Heart right ventricle (tissue), 16 donors: Measurements from ENCODE around the gene GANAB. TPM values are rescaled to one million over a fixed set of nuclear protein-coding genes. Genes with fewer than 3 reads are reported as not detected.
"Not testable (repeated sequence)": the region's sequence is repeated elsewhere in the genome, so short reads cannot be mapped to it uniquely, and the experiment has no call there.

Experiments used
- ATAC-seq, 8 donors: fragments of 200-7000 bp; cut with Tn5 transposase; one replicate each; pipeline ENCODE4 v1.9.1; 2020; ENCODE audit warnings: mild to moderate bottlenecking in 8 of 8, moderate library complexity in 8 of 8, moderate number of reproducible peaks in 1 of 8
- DNase-seq, 2 donors: peaks; one replicate each; pipeline ENCODE4 v3.0.0-alpha.2; 2020
- H3K27ac ChIP-seq, 10 donors: fragments of 200-600 bp; sonication (generic) in 2 of 10; one replicate each; pipeline versions ENCODE4 v1.5.0 to v1.8.0; 2020 to 2022; ENCODE audit warnings: mild to moderate bottlenecking in 3 of 10
- H3K27me3 ChIP-seq, 7 donors: fragments of 200-600 bp; one replicate each; pipeline ENCODE4 v1.8.0; 2021 to 2022; ENCODE audit warnings: mild to moderate bottlenecking in 2 of 7
- H3K36me3 ChIP-seq, 9 donors: fragments of 200-600 bp; sonication (generic) in 1 of 9; one replicate each; pipeline versions ENCODE4 v1.5.0 to v1.8.0; 2020 to 2022; ENCODE audit warnings: mild to moderate bottlenecking in 2 of 9
- H3K4me1 ChIP-seq, 9 donors: fragments of 200-600 bp; sonication (generic) in 1 of 9; one replicate each; pipeline versions ENCODE4 v1.5.0 to v1.8.0; 2020 to 2022; ENCODE audit warnings: mild to moderate bottlenecking in 4 of 9
- H3K4me3 ChIP-seq, 10 donors: fragments of 200-600 bp; sonication (generic) in 2 of 10; one replicate each; pipeline versions ENCODE4 v1.5.0 to v1.8.0; 2020 to 2022; ENCODE audit warnings: mild to moderate bottlenecking in 7 of 10, moderate library complexity in 2 of 10
- H3K9me3 ChIP-seq, 11 donors: fragments of 200-600 bp in 10 of 11; sonication (generic) in 2 of 11; one replicate each; pipeline versions ENCODE4 v1.5.0 to v1.8.0; 2013 to 2022; ENCODE audit warnings: mild to moderate bottlenecking in 2 of 11, control low read depth in 1 of 11, moderate library complexity in 1 of 11
- CTCF ChIP-seq, 9 donors: fragments of 200-600 bp; sonication (generic) in 2 of 9; IDR thresholded peaks; one replicate each; pipeline versions ENCODE4 v1.5.0 to v1.8.0; 2021 to 2022; ENCODE audit warnings: antibody characterized with exemption in 9 of 9, mild to moderate bottlenecking in 5 of 9, moderate library complexity in 1 of 9
- WGBS, 2 donors: extraction: QIAGEN DNeasy Blood & Tissue Kit; methylation state at CpG; one replicate each; pipeline ENCODE4 v1.1.7; 2013; ENCODE audit warnings: inconsistent platforms in 1 of 2; 5-methylcytosine and 5-hydroxymethylcytosine counted together
- intact Hi-C, 10 donors: fragments of 100-400 bp; cut with DNase I; formaldehyde crosslinking; loops; one replicate each; pipeline versions ENCODE4 v1.11.1 to v1.14.2; 2022
- long read RNA-seq, 3 donors: library from polyadenylated mRNA; unstranded; transcript quantifications; one replicate each; pipeline ENCODE4 v2.0.0, GENCODE V29; 2020 to 2021
- polyA plus RNA-seq, 2 donors: library from polyadenylated mRNA; stranded (reverse); fragments of 200-250 nt; gene quantifications; one replicate each; pipeline ENCODE4 v1.2.3, GENCODE V29; 2013
- total RNA-seq, 10 donors: library from RNA; stranded (reverse); fragmentation: NEBNext Ultra II Directional in 3 of 10; extraction: Animal tissue kit (Norgen Biotek cat#: 25700) in 3 of 10; gene quantifications; one replicate each; pipeline versions ENCODE4 v1.2.1 to v1.2.4, GENCODE V29; 2021 to 2023
- donor health status: Arrhythmogenic right ventricular cardiomyopathy.
- donor health status: ischemic (EF 13 %, LVEDD 7.1; RV severe dilation, severe dysfunction).
- donor health status: healthy with polysubstance abuse.
- donor health status: DM: no; HTN: yes; CAD: no.
- donor health status: DM: no; HTN: no; CAD: no.
- donor health status: ischemic (EF 25% LVEDD 6.9; RV normal size, moderate dysfunction).
- donor health status: ischemic (EF 25% LVEDD 5.7; RV mildly dilated, moderate dysfunction).
- donor health status: healthy.
- donor health status: DM: yes; HTN: yes; CAD: no.
- donor health status: Ischemic cardiomyopathy.
- donor health status: ischemic (EF 35%, LVEDD 5.7; RV mildly dilated, moderate dysfunction).
- donor health status: nonischemic (EF 11% LVEDD 7.7; RV severe dilation, severe dysfunction).
- donor health status: DM: yes; HTN: yes; CAD: no.
- donor health status: PGD.
- donor health status: ischemic (EF 29% LVEDD 5.4; RV normal size, mild dysfunction).
- donor health status: nonischemic (EF 23%, LVEDD 6.1; RV moderate dilation, normal function).

GANAB gene
- total RNA-seq: 100 to 1,000 TPM in 3 of 10 donors, 10 to 100 TPM in 7; 84.0 to 148 (median 96.7) TPM
- polyA plus RNA-seq: 10 to 100 TPM; 53.2 to 87.2 TPM
- long read RNA-seq, donor 1, partial matches to known transcripts: 5 of 58 reads
- long read RNA-seq, donor 1, other reads (novel, unspliced or antisense): 49 of 58 reads
- long read RNA-seq, donor 2, partial matches to known transcripts: 4 of 56 reads
- long read RNA-seq, donor 2, other reads (novel, unspliced or antisense): 52 of 56 reads
- long read RNA-seq, donor 3, partial matches to known transcripts: 24 of 38 reads
- long read RNA-seq, donor 3, other reads (novel, unspliced or antisense): 7 of 38 reads

- ATAC-seq (peak; percentile 96 to 100 (median 98)), DNase-seq (peak; percentile 99 to 100)
- peaks cover 12 to 31% (median 25%) of the 10 kb centered on the region in 9 donors for H3K4me1 ChIP-seq
- no peak for TF ChIP-seq CTCF (IDR thresholded peaks at IDR 0.05)
- WGBS, 2 donors: 0 to 1% methylated on average over 73 of the region's 73 CpGs
- H3K27ac ChIP-seq: peak within 1 kb of the TSS; percentile 68 to 98 (median 96)
- no peaks in the 10 kb centered on the region for H3K27me3 ChIP-seq
- H3K4me3 ChIP-seq: peak within 1 kb of the TSS; percentile 65 to 100 (median 96)
- H3K9me3 ChIP-seq: no peaks in the 10 kb centered on the region
- intact Hi-C loops: loop anchor here in 2 of 10 donors (2.0 kb wide), 1 partner anchor 23 kb away; no protein-coding TSS in a partner anchor
- H3K36me3 ChIP-seq: peaks cover 0 to 63% (median 27%) of the 10 kb centered on the region in 9 donors
These were observed at the start of gene GANAB for GRCh38 chr11:62645946-62646824. Gene GANAB, minus strand, starts transcription at chr11:62646613. Its CDS starts 14 bp downstream, at chr11:62646599.

- DNase-seq: peak; percentile 71 to 84
- intact Hi-C loops: loop anchor here (2.0 to 10.0 kb wide), 7 partner anchors 14 to 312 kb away; partner anchors contain the start of gene TUT1 (in 1 of the 10)
- Histone ChIP-seq H3K4me1 (peaks cover 0 to 22% (median 16%) of the 10 kb centered on the region in 9 donors), H3K27ac (peak overlapping the region in 4 of 10 donors; percentile 15 to 44 (median 19)), H3K9me3 (no peaks in the 10 kb centered on the region), H3K27me3 (no peaks in the 10 kb centered on the region), H3K36me3 (peaks cover 0 to 57% (median 17%) of the 10 kb centered on the region in 9 donors), H3K4me3 (no peak overlapping the region)
- 40 to 44% methylated on average over 14 of the region's 14 CpGs for WGBS, 2 donors
- TF ChIP-seq CTCF (IDR thresholded peaks at IDR 0.05): peak; percentile 60 to 92 (median 87)
- peak; percentile 71 to 85 (median 78) for ATAC-seq
These were observed 48.2 kb upstream of the GANAB start for GRCh38 chr11:62694455-62695167.

GRCh38 chr11:62693624-62694023, 47.2 kb upstream of the GANAB start:
- not testable (repeated sequence) for ATAC-seq, DNase-seq, H3K27ac ChIP-seq, H3K4me3 ChIP-seq, H3K27me3 ChIP-seq, H3K9me3 ChIP-seq
- Histone ChIP-seq H3K4me1 (peaks cover 0 to 31% (median 23%) of the 10 kb centered on the region in 9 donors), H3K36me3 (peaks cover 0 to 51% (median 17%) of the 10 kb centered on the region in 9 donors)
- intact Hi-C loops: loop anchor here (2.0 to 10.0 kb wide), 7 partner anchors 13 to 311 kb away; partner anchors contain the start of gene TUT1 (in 1 of the 10)
- WGBS, 2 donors: 75 to 86% methylated on average over 4 of the region's 4 CpGs

- Histone ChIP-seq H3K4me1 (peaks cover 0 to 37% (median 19%) of the 10 kb centered on the region in 9 donors), H3K27ac (peak within 1 kb of the TSS in 8 of 10 donors; percentile 24 to 81 (median 71)), H3K9me3 (no peaks in the 10 kb centered on the region), H3K36me3 (peaks cover 0 to 47% (median 17%) of the 10 kb centered on the region in 9 donors), H3K27me3 (peaks cover 0 to 15% (median 0%) of the 10 kb centered on the region in 7 donors), H3K4me3 (peak within 1 kb of the TSS in 9 of 10 donors; percentile 6 to 51 (median 36))
- ATAC-seq: peak; percentile 80 to 92 (median 84)
- 36 to 45% methylated on average over 11 of the region's 11 CpGs for WGBS, 2 donors
- intact Hi-C loops: loop anchor here (5.0 to 10.0 kb wide), 6 partner anchors 95 to 307 kb away; partner anchors contain the start of gene TUT1 (in 1 of the 10)
- no peak for TF ChIP-seq CTCF (IDR thresholded peaks at IDR 0.05)
- peak; percentile 65 to 82 for DNase-seq
These were observed 43.2 kb upstream of the GANAB start, which contains the start of gene LRRN4CL for GRCh38 chr11:62689421-62690183. Gene LRRN4CL, minus strand, starts transcription at chr11:62689530. Its CDS starts 1,022 bp downstream, at chr11:62688508.
